HEK293 (cell line): ENCODE measurements around the gene PFN1.

Experiments
- CTCF ChIA-PET: fragments of 350-600 bp; formaldehyde crosslinking; extraction: SDS; loops from one replicate; lab custom pipeline; 2021; ENCODE audit warnings: antibody characterized with exemption; lab: Yijun Ruan, JAX
- POLR2A ChIA-PET: fragments of 300-600 bp; formaldehyde crosslinking; extraction: SDS; loops from one replicate; lab custom pipeline; 2020; ENCODE audit warnings: antibody characterized with exemption, inconsistent platforms; lab: Yijun Ruan, JAX
- H3K27ac ChIP-seq: fragments of 200-500 bp; sonication (Bioruptor generic); 2 replicates; pipeline ENCODE4 v1.5.1; 2014; ENCODE audit warnings: low read depth, low read length, control low read depth, inconsistent platforms; ENCODE audit errors: extremely low read depth
- H3K36me3 ChIP-seq, 2 experiments: fragments of 200-500 bp in 1 of 2; sonication (Bioruptor generic) in 1 of 2; 1 replicate in 1 of 2; 2 replicates in 1 of 2; pipeline ENCODE4 v1.5.1; 2014 to 2017; ENCODE audit warnings: inconsistent platforms in 2 of 2, low read length in 2 of 2; ENCODE audit not compliant: control insufficient read depth in 2 of 2, insufficient read depth in 1 of 2
- H3K4me1 ChIP-seq: fragments of 200-500 bp; sonication (Bioruptor generic); 2 replicates; pipeline ENCODE4 v1.5.1; 2014; ENCODE audit warnings: mild to moderate bottlenecking, low read length, inconsistent platforms; ENCODE audit not compliant: control insufficient read depth, insufficient read depth
- H3K4me3 ChIP-seq: 2 replicates; pipeline ENCODE4 v1.5.1; 2011; ENCODE audit warnings: low read depth, mild to moderate bottlenecking, control low read depth, low read length, moderate library complexity
- H3K9me3 ChIP-seq: fragments of 200-500 bp; sonication (Bioruptor generic); 2 replicates; pipeline ENCODE4 v1.5.1; 2014; ENCODE audit warnings: low read depth, low read length, inconsistent platforms; ENCODE audit not compliant: control insufficient read depth, insufficient read depth
- BCL11A ChIP-seq: fragments of 450-650 bp; formaldehyde crosslinking; IDR thresholded peaks from 2 replicates; pipeline ENCODE4 v1.5.1; 2016; ENCODE audit warnings: low read depth, missing biosample characterization, missing genetic modification characterization
- BCL11B ChIP-seq: fragments of 450-650 bp; formaldehyde crosslinking; IDR thresholded peaks from 2 replicates; pipeline ENCODE4 v1.5.1; 2016; ENCODE audit warnings: low read depth, missing biosample characterization, missing genetic modification characterization
- OVOL3 ChIP-seq: fragments of 450-650 bp; formaldehyde crosslinking; IDR thresholded peaks from 2 replicates; pipeline ENCODE4 v1.5.1; 2016; ENCODE audit warnings: missing biosample characterization, missing genetic modification characterization
- SALL2 ChIP-seq: fragments of 450-650 bp; formaldehyde crosslinking; IDR thresholded peaks from 2 replicates; pipeline ENCODE4 v1.5.0; 2017; ENCODE audit warnings: missing biosample characterization, mild to moderate bottlenecking, missing genetic modification characterization, borderline replicate concordance
- SCRT2 ChIP-seq: fragments of 450-650 bp; formaldehyde crosslinking; IDR thresholded peaks from 2 replicates; pipeline ENCODE4 v1.5.1; 2016; ENCODE audit warnings: missing biosample characterization, missing genetic modification characterization
- SP3 ChIP-seq: fragments of 450-650 bp; formaldehyde crosslinking; IDR thresholded peaks from 2 replicates; pipeline ENCODE4 v1.5.1; 2016; ENCODE audit warnings: missing biosample characterization, missing genetic modification characterization
- ZBTB20 ChIP-seq: fragments of 450-650 bp; formaldehyde crosslinking; IDR thresholded peaks from 2 replicates; pipeline ENCODE4 v1.5.1; 2016; ENCODE audit warnings: missing biosample characterization, missing genetic modification characterization
- ZBTB8A ChIP-seq: fragments of 450-650 bp; formaldehyde crosslinking; IDR thresholded peaks from 2 replicates; pipeline ENCODE4 v1.5.1; 2016; ENCODE audit warnings: missing biosample characterization, missing genetic modification characterization
- ZNF10 ChIP-seq: fragments of 450-650 bp; formaldehyde crosslinking; IDR thresholded peaks from 2 replicates; pipeline ENCODE4 v1.5.1; 2017; ENCODE audit warnings: missing biosample characterization, missing genetic modification characterization
- ZNF112 ChIP-seq: fragments of 450-650 bp; formaldehyde crosslinking; IDR thresholded peaks from 2 replicates; pipeline ENCODE4 v1.5.0; 2017; ENCODE audit warnings: missing biosample characterization, missing genetic modification characterization
- ZNF248 ChIP-seq: fragments of 450-650 bp; formaldehyde crosslinking; IDR thresholded peaks from 2 replicates; pipeline ENCODE4 v1.5.1; 2017; ENCODE audit warnings: missing biosample characterization, missing genetic modification characterization
- ZNF280D ChIP-seq: fragments of 450-650 bp; formaldehyde crosslinking; IDR thresholded peaks from 2 replicates; pipeline ENCODE4 v1.5.1; 2016; ENCODE audit warnings: missing biosample characterization, missing genetic modification characterization
- ZNF362 ChIP-seq: fragments of 450-650 bp; formaldehyde crosslinking; IDR thresholded peaks from 2 replicates; pipeline ENCODE4 v1.5.1; 2016; ENCODE audit warnings: missing biosample characterization, missing genetic modification characterization
- ZNF391 ChIP-seq: fragments of 450-650 bp; formaldehyde crosslinking; IDR thresholded peaks from 2 replicates; pipeline ENCODE4 v1.5.1; 2016; ENCODE audit warnings: low read depth, missing biosample characterization, missing genetic modification characterization, borderline replicate concordance
- ZNF423 ChIP-seq: fragments of 450-650 bp; formaldehyde crosslinking; IDR thresholded peaks from 2 replicates; pipeline ENCODE4 v1.5.1; 2016; ENCODE audit warnings: missing biosample characterization, missing genetic modification characterization
- ZNF600 ChIP-seq: fragments of 450-650 bp; formaldehyde crosslinking; IDR thresholded peaks from 2 replicates; pipeline ENCODE4 v1.5.1; 2016; ENCODE audit warnings: missing biosample characterization, missing genetic modification characterization
- ZNF623 ChIP-seq: fragments of 450-650 bp; formaldehyde crosslinking; IDR thresholded peaks from 2 replicates; pipeline ENCODE4 v1.5.1; 2016; ENCODE audit warnings: missing biosample characterization, missing genetic modification characterization
- ZNF639 ChIP-seq: fragments of 450-650 bp; formaldehyde crosslinking; IDR thresholded peaks from 2 replicates; pipeline ENCODE4 v1.5.1; 2016; ENCODE audit warnings: missing biosample characterization, missing genetic modification characterization
- ZNF658 ChIP-seq: fragments of 450-650 bp; formaldehyde crosslinking; IDR thresholded peaks from 2 replicates; pipeline ENCODE4; 2016; ENCODE audit warnings: missing biosample characterization, missing genetic modification characterization
- ZNF76 ChIP-seq: fragments of 450-650 bp; formaldehyde crosslinking; IDR thresholded peaks from 2 replicates; pipeline ENCODE4; 2016; ENCODE audit warnings: low read depth, missing biosample characterization, missing genetic modification characterization, borderline replicate concordance
- TF ChIP-seq, protein P1 (sequence below): fragments of 450-650 bp; formaldehyde crosslinking; IDR thresholded peaks from 2 replicates; pipeline ENCODE4 v1.5.1; 2016; ENCODE audit warnings: missing biosample characterization, missing genetic modification characterization
- TF ChIP-seq, protein P2 (sequence below): fragments of 450-650 bp; formaldehyde crosslinking; IDR thresholded peaks from 2 replicates; pipeline ENCODE4 v1.5.1; 2016; ENCODE audit warnings: missing biosample characterization, missing genetic modification characterization
- TF ChIP-seq, protein P3 (sequence below): fragments of 450-650 bp; formaldehyde crosslinking; IDR thresholded peaks from 2 replicates; pipeline ENCODE4 v1.5.1; 2017; ENCODE audit warnings: missing biosample characterization, missing genetic modification characterization

Gene PFN1

GRCh38 chr17:4950075-4950745 is 1.9 kb upstream of the PFN1 start (continued):
- TF ChIP-seq ZNF639 (tag by site-specific recombination) (0 out of 2 replicates have a peak, but pooled peaks have one; percentile 0), BCL11A (tag by site-specific recombination) (no peak), BCL11B (no peak), SP3 (tag by site-specific recombination) (0 out of 2 replicates have a peak, but pooled peaks have one; percentile 14), ZNF280D (tag by site-specific recombination) (no peak), SCRT2 (tag by site-specific recombination) (peak; percentile 93), ZNF391 (tag by site-specific recombination) (no peak), ZNF248 (tag by site-specific recombination) (no peak), ZNF623 (tag by site-specific recombination) (no peak), SALL2 (tag by site-specific recombination) (no peak), ZNF10 (tag by site-specific recombination) (no peak), ZNF112 (tag by site-specific recombination) (no peak), ZNF362 (tag by site-specific recombination) (no peak), ZNF76 (tag by site-specific recombination) (0 out of 2 replicates have a peak, but pooled peaks have one; percentile 11), ZNF658 (tag by site-specific recombination) (no peak), ZNF600 (tag by site-specific recombination) (0 out of 2 replicates have a peak, but pooled peaks have one; percentile 34), ZNF423 (tag by site-specific recombination) (no peak)

DNA sequence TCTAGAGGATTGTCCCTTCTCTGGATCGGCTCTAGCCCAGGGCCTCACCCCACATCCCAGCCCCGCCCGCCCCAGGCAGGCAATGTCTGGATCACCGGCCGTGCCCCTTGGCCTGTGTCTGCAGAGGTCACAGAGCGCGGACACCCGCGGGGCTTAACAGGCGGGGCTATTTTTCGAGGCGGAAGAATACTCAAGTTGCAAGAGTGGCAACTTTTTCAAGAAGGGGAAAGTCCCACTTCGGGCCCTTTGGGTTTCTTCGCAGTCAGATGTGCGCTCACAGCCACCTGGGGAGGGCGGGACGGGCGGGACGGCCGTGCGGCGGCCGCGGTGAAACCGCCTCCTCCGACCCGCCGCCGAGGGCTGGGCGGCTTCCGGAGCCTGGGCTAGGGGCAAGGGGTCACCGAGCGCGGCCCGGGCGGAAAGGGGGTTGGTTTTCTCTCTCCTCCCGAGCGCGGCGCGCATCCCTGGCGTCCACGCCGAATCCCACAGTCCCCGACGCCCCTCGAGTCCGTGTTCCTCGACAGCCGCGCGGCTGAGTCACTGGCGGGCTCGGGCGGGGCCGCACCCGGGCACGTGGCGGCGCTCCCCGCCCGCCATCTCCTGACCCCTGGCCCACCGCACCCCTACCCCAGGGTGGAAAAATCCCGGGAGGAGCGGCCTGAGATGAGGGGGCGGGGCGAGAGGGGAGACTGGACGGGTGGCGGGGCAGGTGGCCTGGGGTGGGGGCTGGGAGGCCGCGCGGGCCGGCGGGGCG is 1.2 kb upstream of the PFN1 start:
- Histone ChIP-seq H3K4me3 (peak overlapping the region; percentile 97), H3K36me3 (peaks cover 10 to 28% of the 10 kb centered on the region in 2 experiments), H3K27ac (peak overlapping the region; percentile 99), H3K9me3 (no peaks in the 10 kb centered on the region), H3K4me1 (peaks cover 21% of the 10 kb centered on the region)
- ChIA-PET POLR2A (interaction anchor here (1.0 to 17.9 kb wide), 6 partner anchors 10 to 240 kb away, joined by 3 to 358 read pairs (median 7); partner anchors contain the start of genes INCA1, KIF1C, RNF167 and SLC25A11), CTCF (interaction anchor here (0.9 to 1.5 kb wide), 3 partner anchors 9 to 40 kb away, joined by 3 to 4 read pairs (median 3); partner anchors contain the start of genes RNF167 and SLC25A11)
- TF ChIP-seq OVOL3 (tag by site-specific recombination) = 0 out of 2 replicates have a peak, but pooled peaks have one; percentile 60
- peak; percentile 43; the same call in 1 of the 2 replicates for TF ChIP-seq ZNF391 (tag by site-specific recombination)
- TF ChIP-seq, protein P1, sequence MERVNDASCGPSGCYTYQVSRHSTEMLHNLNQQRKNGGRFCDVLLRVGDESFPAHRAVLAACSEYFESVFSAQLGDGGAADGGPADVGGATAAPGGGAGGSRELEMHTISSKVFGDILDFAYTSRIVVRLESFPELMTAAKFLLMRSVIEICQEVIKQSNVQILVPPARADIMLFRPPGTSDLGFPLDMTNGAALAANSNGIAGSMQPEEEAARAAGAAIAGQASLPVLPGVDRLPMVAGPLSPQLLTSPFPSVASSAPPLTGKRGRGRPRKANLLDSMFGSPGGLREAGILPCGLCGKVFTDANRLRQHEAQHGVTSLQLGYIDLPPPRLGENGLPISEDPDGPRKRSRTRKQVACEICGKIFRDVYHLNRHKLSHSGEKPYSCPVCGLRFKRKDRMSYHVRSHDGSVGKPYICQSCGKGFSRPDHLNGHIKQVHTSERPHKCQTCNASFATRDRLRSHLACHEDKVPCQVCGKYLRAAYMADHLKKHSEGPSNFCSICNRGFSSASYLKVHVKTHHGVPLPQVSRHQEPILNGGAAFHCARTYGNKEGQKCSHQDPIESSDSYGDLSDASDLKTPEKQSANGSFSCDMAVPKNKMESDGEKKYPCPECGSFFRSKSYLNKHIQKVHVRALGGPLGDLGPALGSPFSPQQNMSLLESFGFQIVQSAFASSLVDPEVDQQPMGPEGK (tag by site-specific recombination) = peak; percentile 69
- TF ChIP-seq, protein P2, sequence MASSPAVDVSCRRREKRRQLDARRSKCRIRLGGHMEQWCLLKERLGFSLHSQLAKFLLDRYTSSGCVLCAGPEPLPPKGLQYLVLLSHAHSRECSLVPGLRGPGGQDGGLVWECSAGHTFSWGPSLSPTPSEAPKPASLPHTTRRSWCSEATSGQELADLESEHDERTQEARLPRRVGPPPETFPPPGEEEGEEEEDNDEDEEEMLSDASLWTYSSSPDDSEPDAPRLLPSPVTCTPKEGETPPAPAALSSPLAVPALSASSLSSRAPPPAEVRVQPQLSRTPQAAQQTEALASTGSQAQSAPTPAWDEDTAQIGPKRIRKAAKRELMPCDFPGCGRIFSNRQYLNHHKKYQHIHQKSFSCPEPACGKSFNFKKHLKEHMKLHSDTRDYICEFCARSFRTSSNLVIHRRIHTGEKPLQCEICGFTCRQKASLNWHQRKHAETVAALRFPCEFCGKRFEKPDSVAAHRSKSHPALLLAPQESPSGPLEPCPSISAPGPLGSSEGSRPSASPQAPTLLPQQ (tag by site-specific recombination) = peak; percentile 37; the same call in 1 of the 2 replicates
- peak; percentile 72 for TF ChIP-seq ZBTB8A (tag by site-specific recombination)
- TF ChIP-seq, protein P3, sequence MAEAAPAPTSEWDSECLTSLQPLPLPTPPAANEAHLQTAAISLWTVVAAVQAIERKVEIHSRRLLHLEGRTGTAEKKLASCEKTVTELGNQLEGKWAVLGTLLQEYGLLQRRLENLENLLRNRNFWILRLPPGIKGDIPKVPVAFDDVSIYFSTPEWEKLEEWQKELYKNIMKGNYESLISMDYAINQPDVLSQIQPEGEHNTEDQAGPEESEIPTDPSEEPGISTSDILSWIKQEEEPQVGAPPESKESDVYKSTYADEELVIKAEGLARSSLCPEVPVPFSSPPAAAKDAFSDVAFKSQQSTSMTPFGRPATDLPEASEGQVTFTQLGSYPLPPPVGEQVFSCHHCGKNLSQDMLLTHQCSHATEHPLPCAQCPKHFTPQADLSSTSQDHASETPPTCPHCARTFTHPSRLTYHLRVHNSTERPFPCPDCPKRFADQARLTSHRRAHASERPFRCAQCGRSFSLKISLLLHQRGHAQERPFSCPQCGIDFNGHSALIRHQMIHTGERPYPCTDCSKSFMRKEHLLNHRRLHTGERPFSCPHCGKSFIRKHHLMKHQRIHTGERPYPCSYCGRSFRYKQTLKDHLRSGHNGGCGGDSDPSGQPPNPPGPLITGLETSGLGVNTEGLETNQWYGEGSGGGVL = peak; percentile 81
- TF ChIP-seq ZBTB20 = peak; percentile 74
